NCI-H446 (cell line): ENCODE data around the gene HCN3.

Experiments
- DNase-seq, 2 experiments: peaks; one replicate each; lab custom pipeline; 2025; lab: John Stamatoyannopoulos, UW

HCN3 gene

DNA sequence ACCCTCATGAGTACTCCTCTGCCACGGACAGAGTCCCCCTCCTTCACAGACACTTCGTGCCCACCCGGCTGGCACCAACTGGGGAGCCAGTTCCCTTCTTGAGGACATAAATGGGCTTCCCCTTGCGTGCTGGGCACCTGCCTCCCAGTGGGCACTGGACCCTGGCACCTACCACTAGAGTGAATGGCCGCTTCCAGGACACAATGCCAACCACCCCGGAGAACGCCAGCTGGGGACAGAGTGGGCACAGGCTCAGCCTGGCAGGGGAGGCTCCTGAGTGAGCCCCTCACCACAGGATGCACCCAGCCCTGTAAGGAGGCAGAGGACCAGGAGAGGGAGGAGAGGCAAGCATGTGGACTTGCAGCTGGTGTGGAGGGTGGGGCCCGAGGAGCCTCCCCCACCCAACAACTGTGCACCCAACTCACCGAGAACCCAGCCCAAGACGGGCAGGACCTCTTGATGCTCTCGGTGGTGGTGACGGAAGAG lies 23.0 kb upstream of the HCN3 start:
- DNase-seq, result no peak

DNA sequence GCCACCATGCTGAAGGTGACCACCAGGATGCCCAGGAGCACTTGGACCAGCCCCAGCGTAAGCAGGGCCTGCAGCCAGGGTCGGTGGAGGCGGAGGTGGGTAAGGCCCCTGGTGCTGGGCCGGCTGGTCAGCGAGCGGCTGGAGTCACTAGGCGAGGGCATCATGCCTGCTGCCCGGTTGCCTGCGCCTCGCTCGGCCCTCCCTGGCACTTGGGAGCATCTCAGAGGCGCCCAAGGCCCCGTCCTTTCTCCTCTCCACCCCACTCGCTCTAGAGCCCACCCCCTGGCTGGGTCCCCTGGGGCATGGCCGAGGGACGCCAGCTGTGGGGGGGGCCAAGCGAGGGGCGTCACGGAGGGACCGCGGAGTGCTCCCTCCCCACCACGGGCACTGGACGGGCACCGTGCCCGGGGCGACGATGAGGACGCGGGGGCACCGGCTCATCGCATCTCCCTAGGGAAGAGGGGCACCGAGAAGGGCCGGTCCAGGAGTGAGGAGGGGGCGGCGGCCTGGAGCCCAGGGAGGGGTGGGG lies 22.5 kb upstream of the HCN3 start:
- DNase-seq, result no peak

DNA sequence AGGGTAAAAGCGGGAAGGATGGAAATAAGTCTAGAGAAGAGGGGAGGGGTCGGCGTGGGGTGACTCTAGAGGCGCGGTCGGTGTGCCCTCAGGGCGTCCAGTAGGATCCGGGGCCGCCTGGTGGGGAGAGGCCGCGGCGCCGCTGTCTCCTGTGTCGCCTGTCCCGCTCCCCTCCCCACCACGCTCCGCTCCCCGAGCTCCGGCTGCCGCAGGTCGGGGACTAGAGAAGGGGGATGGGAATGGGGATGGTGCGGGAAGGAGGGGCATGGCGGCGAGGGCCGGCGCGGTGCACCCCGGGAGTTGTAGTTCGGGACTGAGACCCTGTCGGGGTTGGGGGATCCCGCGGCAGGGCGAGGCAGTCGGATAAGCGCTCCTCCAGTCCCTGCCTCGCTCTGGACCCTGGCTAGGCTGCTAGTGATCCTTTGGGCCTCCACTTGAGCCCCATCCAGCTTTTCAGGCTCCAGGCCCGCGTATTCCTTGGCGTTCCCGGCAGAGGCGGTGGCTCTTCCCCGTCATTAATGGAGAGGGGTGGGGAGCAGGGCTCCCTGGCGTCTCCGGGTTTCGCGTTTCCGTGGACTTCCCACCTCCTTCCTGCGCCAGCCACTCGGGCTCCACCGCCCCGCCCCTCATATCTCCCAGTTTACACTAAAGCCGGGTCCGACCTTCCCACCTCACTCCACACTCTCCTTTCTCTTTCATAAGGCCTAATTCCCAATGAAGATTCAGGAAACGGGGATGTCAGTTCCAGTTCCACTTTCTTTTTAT lies 21.8 kb upstream of the HCN3 start, which contains the start of gene ENTREP3:
TSS of gene ENTREP3 (minus strand) at position 241 of the 765 bp plus-strand sequence. CDS start 606 bp downstream, outside the sequence.
- peak; percentile 84 to 92 for DNase-seq

DNA sequence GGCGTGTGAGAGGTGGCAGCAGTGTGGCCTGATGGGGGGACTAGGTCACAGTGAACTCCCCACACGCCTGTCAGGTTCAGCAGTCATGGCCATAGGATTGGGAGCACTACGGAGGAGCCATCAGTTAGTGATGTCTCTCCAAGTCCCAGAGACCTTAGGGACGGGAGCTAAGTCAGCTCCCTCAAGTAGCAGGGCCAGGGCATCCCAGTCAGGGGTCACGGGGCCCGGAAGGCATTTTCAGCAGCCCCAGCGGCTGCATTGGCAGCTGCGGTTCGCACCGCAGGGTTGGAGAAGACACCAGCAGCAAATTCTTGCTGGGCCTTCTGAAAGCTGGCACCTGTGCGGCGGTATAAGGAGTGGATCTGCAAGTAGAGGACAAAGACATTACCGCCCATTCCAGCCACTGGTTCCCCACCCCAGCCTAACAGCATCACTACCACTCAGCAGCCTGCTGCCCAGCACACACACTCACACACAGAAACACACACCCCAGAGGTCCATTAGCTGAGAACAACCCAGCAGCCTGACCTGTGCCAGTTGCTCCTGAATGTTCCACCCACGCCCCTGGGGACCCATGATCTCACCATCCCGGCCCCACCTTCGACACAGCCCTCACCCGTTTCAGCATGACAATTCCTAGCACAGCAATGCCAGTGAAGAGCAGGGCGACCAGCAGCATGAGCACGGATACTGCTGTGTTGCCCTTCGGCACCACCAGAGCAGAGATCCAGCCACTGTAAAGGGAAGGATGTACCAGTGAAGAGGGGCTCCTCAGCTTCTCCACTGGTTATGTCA lies 21.0 kb upstream of the HCN3 start:
- no peak for DNase-seq

DNA sequence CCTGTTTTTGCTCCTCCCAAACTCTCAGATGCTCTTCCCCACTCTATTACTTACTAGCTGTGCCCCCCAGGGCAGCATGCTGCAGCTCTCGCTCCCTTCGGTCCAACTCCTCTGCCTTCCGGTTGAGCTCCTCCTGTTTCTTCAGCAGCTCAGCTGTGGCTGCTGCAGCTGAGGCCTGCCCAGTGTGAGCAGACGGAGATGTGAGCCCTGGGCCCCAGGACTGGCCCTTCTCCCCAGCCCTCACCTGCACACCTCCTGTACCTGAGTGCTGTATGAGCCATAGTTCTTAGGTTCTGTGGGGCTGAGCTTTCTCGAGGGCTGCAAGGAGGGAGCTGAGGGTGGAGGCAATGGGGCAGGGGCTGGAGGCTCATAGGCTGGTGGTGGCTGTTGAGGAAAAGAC lies 17.0 kb upstream of the HCN3 start:
- DNase-seq, result no peak

DNA sequence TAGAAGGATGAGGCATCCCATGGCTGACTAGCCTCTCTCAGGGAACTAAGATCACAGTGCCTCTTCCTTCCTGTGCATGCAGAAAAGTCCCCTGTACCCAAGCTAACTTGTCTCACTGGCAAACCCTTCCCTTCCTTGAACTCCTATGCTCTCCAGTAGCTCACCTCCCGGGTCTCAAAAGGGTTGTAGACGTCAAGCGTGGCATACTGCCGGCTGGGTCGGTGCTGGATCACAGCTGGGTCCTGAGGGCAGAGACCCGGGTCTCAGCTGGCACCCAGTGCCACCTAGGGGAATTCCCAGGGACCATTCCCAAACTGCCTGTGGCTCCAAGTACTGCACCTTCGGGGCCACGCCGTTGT lies 15.8 kb upstream of the HCN3 start:
- DNase-seq, result no peak

DNA sequence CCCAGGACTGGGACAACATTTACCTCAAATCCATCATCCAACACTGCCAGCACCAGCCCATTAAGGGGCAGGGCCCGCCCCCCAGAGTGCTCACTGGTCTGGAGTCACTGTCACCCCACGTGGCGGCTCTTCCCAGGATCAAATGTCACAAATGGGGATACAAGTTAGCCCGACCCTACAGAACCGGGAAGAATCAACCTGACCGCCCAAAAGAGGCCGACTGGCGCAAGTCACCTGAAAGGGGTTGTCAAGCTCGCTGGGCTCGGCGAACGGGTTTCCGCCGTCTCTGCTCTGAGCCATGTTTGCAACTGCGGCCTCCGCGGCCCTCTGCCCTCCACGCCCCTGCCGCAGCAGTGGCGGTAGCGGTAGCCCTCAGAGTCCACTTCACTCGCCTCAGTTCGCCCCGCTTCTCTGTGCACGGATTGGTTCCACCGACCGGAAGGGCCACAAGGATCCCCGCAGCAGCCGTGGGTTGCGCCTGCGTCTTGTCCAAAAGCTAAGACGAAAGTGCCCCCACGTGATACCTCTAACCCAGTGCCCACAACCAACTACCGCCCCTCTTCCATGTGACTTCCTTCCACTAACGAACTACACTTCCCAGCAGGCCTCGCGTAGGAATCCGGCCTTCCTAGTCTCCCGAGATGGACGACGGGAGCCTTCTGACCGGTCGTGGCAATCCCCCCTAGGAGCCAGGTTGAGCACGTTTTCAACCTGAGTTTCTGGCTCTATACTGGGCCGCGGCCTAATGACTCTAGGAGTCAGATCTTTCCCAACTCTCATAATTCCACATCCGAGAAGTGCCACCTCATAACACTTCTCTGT lies 15.2 kb upstream of the HCN3 start, which contains the start of gene SCAMP3:
TSS of gene SCAMP3 (minus strand) at position 509 of the 822 bp plus-strand sequence. CDS start at position 300, 209 bp downstream.
- peak; percentile 98 for DNase-seq

DNA sequence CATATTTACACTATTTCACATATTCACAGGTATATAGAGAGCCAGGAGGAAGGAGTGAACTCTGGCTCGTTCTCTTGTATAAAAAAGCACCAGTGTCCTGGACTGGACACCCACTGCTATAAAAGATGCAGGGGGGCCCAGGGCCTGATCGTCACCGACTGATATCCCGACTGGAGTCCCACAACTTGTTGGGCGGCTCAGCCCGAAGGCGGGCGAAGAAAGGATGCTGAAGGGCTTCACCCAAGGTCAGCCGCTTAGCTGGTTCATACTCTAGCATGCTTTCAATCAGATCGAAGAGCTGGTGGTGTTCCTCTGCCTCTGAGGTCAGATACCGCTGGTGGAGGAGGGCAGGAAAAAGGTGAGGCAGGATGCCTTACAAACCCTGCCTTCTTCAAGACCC lies 14.2 kb upstream of the HCN3 start:
- DNase-seq, result no peak

DNA sequence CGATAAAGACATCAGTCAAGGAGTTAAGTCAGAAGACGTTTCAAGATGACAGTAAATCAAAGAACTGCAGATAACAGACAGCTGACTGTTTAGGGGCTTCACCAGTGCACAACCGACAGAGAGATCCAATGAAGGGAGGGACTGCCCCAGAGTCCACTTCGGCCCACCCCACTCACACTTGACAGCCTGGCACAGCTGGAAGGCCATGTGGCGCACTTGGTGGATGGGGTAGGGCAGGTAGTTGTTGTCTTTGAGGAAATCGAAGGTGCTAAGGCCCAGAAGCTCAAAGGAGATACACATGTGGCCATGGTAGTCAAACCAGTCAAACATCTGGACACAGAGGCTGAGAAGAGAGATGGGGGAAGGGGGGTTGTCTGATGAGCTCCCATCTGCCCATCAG lies 10.7 kb upstream of the HCN3 start:
- DNase-seq, result no peak

DNA sequence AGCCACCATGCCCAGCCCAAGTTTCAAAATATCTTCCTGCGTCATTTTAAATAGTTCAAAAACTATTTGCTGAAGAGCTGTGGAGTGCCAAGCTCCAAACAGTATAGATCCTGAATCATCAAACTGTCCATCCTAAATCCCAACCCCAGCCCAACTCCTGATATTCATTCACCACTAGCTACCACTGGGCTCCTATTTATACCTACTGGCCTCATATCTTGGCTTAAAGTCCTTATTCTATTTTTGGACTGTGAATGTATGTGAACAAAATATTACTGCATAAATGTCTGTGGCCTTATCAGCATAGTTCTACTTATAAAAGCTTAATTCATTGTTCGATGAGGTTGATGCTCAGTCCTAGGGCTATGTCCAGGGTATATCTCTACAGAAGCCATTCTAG lies 9.9 kb upstream of the HCN3 start:
- DNase-seq, result no peak

DNA sequence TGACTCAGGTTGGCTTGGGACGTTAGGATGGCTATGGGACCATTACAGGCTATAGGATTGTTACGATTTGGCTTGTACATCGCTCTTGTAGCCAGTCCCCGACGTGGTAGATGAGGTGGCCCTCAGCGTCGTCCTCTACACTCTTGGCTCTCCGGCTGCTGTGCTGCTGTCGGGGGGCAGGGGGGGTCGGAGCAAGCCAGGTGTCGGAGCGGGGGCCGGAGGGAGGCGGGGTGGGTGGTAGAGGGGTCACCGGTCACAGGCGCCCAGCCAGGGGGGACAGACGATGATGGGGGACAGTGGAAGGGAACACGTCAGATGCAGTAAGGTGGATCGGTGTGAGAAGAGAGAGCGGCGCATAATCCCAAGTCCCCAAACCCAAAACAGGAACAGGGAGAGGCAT lies 8.6 kb upstream of the HCN3 start:
- no peak for DNase-seq

DNA sequence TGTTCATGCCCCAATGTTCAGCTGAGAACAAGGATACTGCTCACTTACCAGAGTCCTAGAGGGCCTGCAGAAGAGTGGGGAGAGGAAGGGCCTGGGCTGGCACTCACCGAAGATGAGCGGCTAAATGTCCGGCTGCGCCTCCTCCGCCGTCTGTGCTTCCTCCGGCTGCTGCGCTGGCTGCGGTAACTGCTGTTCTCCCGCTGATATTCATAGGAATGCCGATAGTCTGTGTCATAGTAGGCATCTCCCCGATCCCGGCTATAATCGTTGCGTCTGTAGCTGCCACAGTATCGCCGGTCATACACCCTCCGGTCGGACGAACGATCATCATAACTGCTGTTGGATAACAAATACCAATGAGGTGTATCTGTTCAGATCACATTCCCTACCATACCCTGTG lies 7.9 kb upstream of the HCN3 start:
- no peak for DNase-seq

DNA sequence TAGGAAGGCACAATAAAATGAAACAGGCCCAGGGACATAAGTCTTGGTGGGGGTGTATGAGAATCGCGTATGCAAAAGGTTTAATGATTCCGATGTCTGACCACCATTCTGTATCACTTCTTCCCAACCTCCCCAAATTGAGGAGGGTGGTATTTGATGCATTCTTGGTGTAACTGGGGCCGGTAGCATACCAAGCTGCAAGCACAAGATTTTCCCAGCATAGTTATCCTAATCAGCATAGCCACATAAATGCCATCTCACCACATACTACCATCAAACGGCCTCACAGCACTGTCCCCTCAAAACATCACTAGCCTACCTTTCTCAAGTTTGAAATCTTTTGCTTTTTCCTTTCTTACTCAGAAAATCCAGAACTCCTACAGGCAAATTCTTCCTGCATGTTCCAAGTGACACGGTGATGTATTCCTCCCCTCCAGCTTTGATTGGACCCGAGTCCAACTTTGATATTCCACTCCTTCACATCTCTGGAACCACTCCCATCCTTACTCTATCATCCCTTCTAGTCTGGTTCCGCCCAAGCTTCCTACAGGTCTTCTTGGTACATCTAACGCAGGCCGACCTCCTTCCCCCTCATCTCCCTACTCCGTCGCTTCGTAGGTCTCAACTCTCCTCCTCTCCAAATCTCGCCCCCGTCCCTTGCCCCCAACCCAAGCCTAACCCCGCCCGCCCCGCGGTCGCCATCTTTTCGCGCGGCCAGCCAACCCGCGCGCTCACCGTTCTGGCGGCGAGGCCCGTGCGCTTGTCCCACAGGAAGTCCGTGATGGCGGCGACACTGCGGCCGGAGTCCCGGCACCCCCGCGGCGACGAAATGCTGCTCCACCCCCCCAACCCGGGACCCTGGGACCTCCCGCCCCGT lies 4.6 kb upstream of the HCN3 start:
- DNase-seq, result peak; percentile 73 to 79

DNA sequence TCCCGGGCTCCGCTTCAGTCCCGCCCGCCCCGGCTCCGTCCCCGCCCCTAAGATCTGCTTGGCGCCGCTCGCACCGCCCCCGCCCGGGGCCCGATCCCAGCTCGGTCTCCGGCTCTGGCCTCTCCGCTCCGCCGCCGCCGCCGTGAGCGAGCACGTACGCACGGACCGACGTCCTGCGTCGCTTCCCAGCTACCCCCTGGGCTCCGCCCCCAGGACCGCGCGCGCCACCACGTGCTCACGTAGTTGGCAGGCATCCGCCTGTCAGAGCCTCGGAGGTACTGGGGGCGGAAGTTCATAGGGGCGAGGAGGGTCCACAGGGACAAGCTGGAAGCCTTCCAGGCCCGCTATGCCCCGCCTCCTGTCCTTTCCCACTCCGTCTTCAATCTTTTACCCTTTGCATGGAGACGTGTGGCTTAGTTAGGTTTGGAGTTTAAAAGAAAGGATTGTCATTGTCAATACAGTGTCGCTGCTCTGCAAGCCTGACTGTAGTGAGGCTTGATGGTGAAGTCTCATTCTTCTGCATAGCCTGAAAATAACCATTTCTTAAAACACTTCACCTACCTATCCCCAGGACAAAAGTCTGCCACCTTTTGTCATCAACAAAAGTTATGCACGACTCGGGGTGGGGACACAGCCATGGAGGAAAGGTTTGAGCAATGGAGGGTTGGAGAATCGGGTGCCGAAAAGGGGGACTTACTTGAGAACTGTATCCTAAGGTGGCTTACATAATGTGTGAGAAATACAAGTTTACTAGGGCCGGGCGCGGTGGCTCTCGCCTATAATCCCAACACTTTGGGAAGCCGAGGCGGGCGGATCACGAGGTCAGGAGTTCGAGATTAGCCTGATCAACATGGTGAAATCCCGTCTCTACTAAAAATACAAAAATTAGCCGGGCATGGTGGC lies 3.7 kb upstream of the HCN3 start, which contains the start of gene CLK2:
TSS of gene CLK2 (minus strand) at position 162 of the 903 bp plus-strand sequence. CDS start 2,527 bp downstream, outside the sequence.
- peak; percentile 96 to 100 for DNase-seq

DNA sequence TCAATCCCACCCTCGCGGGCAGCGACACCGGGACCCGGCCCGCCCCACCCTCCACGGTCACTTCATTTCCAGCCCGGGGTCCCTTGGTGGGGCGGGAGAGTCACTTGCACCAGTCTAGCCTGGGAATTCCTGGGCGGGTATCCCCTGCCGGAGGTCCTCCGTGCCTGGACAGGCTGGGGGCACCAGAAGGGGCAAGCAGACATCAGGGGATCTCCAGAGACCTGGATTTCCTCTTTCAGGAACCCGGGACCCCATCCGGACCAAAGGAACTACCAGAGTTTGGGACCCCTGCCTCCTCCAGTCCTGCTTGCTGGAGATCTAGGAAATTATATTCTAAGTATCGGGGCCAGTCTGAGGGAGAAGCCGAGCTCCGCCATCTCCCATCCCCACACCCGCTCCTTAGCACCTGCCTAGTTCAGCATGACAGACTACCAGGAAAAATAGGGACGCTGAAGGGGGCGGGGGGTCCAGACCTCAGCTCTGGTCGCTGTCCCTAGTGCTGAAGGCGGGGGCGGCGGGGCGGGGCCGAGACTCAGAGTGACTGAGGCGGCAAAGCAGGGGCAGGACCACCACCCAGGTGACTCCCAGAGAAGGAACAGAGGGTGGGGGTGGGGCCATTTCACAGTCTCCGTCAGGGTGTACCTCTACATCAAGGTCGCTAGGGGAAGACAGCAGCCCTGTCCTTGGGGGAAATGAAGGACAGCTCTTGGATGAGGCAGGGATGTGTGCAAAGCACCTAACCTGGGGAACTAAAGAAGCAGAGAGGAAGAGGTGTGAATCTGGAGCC lies 832 bp downstream of the HCN3 start:
- DNase-seq, result peak; percentile 27 to 38

DNA sequence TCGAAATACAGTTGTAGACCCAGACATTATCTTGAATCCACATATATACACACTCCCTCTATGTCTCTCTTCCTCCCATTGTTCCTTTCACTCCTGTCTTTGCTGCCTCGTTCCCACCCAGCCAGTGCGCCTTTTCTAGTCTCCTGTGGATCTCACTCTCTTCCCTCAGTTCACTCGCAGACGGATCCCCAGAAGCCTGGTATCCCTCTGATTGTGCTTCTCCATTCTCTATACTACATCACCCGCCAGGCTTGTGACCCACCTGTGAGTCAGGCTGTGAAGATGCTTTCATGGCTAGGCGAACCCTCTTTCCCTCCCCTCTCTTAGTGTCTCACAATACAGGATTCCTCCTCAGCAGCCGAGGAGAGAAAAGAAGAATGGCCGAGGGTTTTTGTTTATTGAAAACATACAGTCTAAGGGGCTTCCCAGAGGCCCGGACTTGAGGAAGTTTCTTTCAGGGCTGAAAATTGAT lies 1.5 kb downstream of the HCN3 start:
- no peak for DNase-seq

DNA sequence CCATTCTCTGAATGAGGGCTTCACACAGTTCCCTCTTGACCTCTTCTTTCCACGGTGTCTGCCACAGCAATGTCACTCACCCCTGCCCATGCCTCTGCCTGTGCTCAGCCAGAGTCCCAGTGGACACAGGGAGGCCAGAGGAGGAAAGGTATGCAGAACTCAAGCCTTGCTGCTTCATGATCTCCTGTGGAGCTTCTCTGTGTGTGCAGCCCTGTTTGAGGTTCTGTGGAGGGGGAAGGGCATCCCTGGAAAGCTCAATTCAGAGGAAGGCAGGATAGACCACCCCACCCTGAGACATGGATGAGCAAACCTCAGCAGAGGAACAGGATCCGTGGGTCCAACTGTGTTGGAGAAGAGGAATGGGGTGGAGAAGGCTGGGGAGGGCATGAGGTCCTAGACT lies 2.0 kb downstream of the HCN3 start:
- DNase-seq, result no peak

DNA sequence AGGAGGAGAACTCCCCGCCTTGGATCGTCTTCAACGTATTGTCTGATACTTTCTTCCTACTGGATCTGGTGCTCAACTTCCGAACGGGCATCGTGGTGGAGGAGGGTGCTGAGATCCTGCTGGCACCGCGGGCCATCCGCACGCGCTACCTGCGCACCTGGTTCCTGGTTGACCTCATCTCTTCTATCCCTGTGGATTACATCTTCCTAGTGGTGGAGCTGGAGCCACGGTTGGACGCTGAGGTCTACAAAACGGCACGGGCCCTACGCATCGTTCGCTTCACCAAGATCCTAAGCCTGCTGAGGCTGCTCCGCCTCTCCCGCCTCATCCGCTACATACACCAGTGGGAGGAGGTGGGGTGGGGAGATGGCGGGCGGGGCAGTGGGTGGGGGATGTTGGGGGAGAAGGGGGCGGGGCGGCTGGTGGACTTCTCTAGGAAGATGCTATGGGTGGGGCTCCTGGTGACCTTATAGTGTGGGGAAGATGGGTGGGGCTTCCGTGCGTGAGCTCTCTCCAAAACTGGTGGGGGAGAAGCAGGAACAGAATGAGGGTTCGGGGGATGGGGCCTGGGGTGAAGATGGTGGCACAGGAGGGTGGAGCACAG lies 5.3 kb downstream of the HCN3 start:
- DNase-seq, result no peak
